ENCODE data around the gene SP2. TPM values are rescaled to one million over a fixed set of nuclear protein-coding genes. Genes with fewer than 3 reads are reported as not detected.
A peak's percentile ranks its signal among the peaks of the same experiment; 100 is the strongest.

SP2 gene
- total RNA-seq, 3 donors from 2014 or later: 20.9 to 25.6 (median 23.1) TPM

DNA sequence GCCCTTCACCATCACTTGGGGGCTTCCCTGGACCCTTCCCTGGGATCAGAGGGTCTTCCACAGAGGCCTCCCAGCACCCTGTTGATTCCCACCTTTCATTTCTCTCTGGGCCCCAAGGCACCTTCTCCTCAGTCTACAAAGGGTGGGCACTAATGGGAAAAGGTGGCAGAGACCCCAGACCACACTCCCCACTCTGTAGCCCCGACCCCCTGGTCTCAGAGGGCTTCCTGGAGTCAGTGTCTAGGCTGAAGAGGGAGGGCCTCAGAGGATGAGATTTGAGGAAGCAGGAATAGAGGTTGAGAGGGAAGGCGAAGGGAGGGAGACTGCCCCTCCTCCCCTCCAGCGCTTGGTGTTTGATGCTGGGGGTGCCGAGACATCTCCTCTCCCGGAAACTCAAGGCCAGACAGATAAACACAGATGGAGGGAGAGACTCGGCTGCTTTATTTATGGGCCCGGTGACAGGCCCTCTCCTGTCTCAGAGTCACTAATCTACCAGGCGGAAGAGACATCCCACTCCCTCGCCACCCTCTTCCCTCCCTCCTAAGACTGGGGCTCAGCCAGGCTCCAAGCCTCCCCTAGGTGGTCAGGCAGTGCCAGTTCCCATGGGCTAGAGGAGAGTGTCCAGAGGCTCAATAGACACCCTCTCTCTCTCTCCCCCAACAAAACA is 18.5 kb upstream of the SP2 start:
- H3K9me3 Mint-ChIP-seq: no peaks in the 10 kb centered on the region
- H3K4me1 Mint-ChIP-seq (ENCODE audit: low read depth): peaks cover 4% of the 10 kb centered on the region
- ATAC-seq (no peak), DNase-seq (no peak)
- H3K36me3 Mint-ChIP-seq (ENCODE audit: insufficient read depth): no peaks in the 10 kb centered on the region
- H3K27me3 Mint-ChIP-seq (ENCODE audit: low read depth): peaks cover 42% of the 10 kb centered on the region
- H3K4me3 Mint-ChIP-seq: no peak overlapping the region

DNA sequence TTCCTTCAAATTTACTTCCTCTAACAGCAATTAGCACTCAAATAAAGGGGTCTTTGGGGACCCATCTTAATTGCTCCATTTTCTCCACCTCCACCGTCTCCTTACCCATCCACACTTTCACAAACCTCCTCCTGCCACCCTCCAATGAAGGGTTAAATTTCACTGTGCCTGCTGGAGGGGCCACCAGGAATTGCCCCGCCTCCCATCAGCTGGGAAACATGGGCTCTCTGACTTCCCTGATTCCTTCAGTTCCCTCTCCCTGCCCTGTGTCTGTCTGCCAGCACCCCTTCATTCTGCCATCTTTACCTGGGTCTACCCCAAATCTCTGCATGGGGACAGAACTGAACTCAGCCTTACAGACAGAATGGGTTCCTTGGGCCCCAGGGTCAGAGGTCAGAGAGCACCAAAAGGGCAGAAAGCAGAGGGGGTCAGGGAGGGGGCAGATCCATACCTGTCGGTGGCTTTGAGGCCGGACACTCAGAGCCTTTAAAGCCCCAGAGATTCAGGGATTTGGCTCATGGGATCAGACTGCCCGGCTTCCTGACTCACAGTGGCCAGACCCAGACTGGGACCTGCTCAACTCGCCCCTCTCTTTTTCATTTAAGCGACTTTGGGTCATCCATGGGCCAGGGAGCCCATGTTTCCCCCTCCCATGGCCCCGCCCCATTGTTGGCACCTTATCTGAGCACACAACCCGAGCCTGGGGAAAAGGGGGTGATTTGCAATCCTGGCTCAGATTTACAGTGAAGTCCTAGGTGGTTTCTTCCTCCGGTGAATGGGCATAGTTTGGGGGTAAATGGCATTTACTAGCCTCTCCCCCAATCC is 17.6 kb upstream of the SP2 start:
- ATAC-seq: peak in 1 of 2 donors; percentile 19
- H3K4me1 Mint-ChIP-seq (ENCODE audit: low read depth): peaks cover 11% of the 10 kb centered on the region
- no peaks in the 10 kb centered on the region for H3K36me3 Mint-ChIP-seq (ENCODE audit: insufficient read depth)
- no peak for DNase-seq
- H3K4me3 Mint-ChIP-seq: no peak overlapping the region
- no peaks in the 10 kb centered on the region for H3K9me3 Mint-ChIP-seq
- peaks cover 36% of the 10 kb centered on the region for H3K27me3 Mint-ChIP-seq (ENCODE audit: low read depth)

DNA sequence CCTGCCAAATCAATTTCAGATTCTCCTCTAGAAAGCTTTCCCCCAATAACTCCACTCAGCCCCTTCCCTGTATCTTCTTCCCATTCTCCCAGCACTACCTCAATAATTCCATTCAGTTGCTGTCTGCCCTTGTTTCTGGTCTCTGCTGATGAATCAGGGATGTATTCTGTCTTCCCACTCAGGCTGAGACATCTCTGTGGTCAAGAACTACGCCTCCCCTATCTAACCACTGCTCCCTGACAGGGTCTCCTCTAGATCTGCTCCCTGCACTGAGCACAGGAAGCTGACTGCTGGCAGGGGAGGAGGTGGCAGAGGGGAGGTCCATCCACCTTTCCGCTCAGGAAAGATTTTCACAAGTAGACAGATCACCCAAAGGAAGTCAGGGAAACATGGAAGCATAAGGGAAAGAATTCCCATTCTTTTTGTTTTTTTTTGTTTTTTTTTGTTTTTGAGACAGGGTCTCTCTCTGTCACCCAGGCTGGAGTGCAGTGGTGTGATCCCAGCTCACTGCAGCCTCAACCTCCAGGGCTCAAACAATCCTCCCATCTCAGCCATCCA is 16.9 kb upstream of the SP2 start:
- DNase-seq (no peak), ATAC-seq (peak; percentile 63 to 81)
- peaks cover 18% of the 10 kb centered on the region for H3K4me1 Mint-ChIP-seq (ENCODE audit: low read depth)
- H3K27me3 Mint-ChIP-seq (ENCODE audit: low read depth): peaks cover 33% of the 10 kb centered on the region
- H3K9me3 Mint-ChIP-seq: no peaks in the 10 kb centered on the region
- no peaks in the 10 kb centered on the region for H3K36me3 Mint-ChIP-seq (ENCODE audit: insufficient read depth)
- H3K4me3 Mint-ChIP-seq: no peak overlapping the region

DNA sequence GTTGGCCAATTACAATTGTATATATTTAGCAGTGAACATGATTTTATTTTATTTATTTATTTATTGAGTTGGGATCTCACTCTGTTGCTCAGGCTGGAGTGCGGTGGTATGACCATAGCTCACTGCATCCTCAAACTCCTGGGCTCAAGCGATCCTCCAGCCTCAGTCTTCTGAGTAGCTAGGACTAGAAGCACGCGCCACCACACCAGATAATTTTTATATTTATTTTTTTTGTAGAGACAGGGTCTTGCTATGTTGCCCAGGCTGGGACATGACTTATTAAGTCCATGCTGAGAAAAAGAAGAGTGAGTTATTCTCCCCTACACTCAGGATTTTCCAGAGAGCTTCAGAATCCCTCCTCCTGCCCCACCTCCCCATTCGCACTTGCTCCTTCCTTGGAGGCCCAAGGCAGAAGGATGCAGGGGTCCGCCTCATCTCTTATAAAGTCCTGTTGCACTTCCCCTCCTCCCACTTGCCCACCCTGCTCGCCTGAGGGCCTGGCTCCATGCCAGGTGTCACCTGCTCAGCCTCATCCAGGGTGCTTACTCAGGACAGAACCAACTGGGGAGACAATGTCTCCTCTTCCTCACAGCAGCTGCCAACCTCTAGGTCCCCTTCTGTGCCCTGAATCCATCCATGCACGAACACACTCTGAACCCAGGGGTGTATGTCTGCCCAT is 16.1 kb upstream of the SP2 start:
- DNase-seq (no peak), ATAC-seq (no peak)
- H3K4me1 Mint-ChIP-seq (ENCODE audit: low read depth): peaks cover 25% of the 10 kb centered on the region
- H3K4me3 Mint-ChIP-seq: no peak overlapping the region
- peaks cover 29% of the 10 kb centered on the region for H3K27me3 Mint-ChIP-seq (ENCODE audit: low read depth)
- H3K36me3 Mint-ChIP-seq (ENCODE audit: insufficient read depth): no peaks in the 10 kb centered on the region
- H3K9me3 Mint-ChIP-seq: no peaks in the 10 kb centered on the region

DNA sequence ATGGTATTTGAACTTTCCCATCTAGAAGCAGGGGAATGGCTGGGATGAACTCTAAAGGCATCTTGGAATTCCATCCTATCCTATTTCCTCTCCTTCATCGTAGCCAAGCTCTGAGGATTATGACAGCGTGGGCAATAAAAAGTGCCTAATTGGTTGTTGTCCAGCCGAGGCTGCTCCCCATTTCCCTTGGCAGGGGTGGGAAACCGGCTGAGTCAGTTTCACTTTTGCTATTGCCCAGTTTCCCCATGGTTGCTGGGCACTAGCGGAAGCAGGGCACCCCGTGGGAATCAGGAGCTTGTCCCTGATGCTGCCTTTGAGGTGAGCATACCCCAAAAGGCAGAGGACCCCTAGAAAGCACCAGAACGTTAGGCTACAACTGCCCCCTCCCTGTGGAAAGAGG is 13.8 kb upstream of the SP2 start:
- Mint-ChIP-seq H3K4me1 (ENCODE audit: low read depth) (peaks cover 37% of the 10 kb centered on the region), H3K4me3 (no peak overlapping the region), H3K9me3 (no peaks in the 10 kb centered on the region), H3K36me3 (ENCODE audit: insufficient read depth) (no peaks in the 10 kb centered on the region), H3K27me3 (ENCODE audit: low read depth) (peaks cover 21% of the 10 kb centered on the region)
- ATAC-seq (no peak), DNase-seq (no peak)

DNA sequence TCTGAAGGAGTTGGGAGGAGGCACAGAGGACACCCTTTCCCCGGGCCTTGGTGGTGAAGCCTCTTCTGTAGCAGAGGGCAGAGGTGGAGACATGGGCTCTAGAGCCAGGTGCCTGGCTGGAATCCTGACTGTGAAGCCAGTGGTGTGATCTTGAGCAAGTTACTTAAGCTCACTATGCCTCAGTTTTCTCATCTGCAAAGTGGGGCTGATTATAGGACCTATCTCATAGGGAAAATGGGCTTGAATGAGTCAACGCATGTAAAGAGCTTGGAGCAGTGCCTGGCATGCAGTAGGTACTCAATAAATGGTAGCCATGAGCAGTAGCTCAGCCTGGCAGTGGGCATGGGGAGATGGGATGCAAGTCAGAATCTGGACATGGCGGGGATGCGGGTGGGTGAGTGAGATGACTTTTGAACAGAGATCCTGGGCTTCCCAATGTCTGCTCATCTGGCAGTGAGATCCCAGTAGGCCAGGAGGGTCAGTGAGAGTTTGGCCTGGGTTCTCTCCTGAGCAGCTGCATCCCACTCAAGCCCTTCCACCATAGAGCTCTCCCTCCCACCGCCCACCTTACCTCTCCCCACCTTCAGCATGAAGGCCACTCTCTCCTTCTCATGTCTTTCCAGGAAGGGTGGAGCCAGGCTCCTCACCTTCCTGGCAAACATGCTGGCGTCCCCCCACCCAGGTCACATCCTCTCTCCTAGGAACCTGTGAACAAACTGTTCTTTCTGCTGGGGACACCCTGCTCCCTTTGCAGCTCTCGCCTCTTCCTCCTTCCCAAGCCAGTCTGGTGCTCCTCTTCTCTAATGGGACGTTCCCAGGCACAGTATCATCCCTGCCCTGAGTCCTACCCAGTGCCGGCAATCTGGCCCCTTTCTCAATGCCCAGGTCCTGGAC is 13.1 kb upstream of the SP2 start:
- Mint-ChIP-seq H3K9me3 (no peaks in the 10 kb centered on the region), H3K36me3 (ENCODE audit: insufficient read depth) (no peaks in the 10 kb centered on the region), H3K4me3 (no peak overlapping the region), H3K4me1 (ENCODE audit: low read depth) (peaks cover 37% of the 10 kb centered on the region), H3K27me3 (ENCODE audit: low read depth) (peaks cover 14% of the 10 kb centered on the region)
- no peak for ATAC-seq
- DNase-seq: no peak

DNA sequence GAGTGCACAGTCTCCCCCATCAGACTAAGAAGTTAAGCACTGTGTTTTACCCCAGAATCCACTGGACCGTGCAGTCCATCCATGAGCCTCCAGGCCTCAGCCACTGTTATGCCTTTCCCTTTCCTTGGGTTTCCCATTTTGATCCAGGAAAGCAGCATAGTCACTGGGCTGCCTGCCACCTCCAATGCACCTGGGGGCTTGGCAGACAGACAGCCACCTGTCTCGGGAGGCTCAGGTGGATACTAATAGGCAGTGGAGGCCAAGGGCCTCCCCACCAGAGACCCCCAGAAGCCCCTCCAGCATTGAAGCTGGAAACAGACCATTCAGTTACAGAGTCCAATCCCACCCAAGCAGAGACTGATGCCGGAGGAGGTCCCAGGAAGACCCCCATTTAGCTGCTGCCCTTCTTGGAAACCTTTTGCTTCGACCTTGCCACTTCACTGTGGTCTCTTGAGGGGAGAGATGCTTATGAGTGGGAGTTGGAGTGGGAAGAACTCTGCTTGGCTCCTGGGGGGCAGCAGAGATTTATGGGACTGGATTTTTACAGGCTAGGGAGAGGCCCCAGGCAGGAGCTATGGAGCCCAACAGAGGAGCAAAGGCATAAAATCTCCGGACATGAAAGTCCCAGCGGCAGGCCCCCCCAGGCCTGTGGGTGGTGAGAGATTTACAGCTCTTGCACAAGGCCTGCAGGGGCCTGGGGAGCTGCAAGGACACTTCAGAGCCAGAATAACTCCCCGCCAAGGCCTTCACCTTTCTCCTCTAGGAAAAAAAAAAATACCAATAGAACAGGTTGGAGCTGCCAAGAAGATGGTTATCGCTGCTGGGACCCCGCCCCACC is 12.2 kb upstream of the SP2 start:
- Mint-ChIP-seq H3K36me3 (ENCODE audit: insufficient read depth) (no peaks in the 10 kb centered on the region), H3K27me3 (ENCODE audit: low read depth) (peaks cover 10% of the 10 kb centered on the region), H3K4me1 (ENCODE audit: low read depth) (peaks cover 37% of the 10 kb centered on the region), H3K9me3 (no peaks in the 10 kb centered on the region), H3K4me3 (no peak overlapping the region)
- DNase-seq (no peak), ATAC-seq (no peak)

DNA sequence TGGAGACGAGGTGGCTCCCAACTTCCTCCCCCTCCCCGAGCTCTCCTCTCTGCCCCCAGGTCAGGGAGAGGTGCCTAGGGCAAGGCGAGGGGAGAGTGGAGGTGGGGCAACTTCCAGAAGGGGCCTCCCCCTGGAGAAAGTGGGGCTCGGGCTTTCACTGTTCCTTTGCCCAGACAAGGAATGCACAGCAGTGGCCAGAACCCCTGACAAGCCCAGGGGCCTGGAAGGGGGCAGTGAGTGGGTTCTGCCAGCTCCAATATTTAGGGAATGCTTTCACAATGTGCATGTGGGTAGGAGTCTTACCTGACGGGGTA is 11.7 kb upstream of the SP2 start:
- DNase-seq (no peak), ATAC-seq (no peak)
- no peak overlapping the region for H3K4me3 Mint-ChIP-seq
- H3K27me3 Mint-ChIP-seq (ENCODE audit: low read depth): peaks cover 7% of the 10 kb centered on the region
- no peaks in the 10 kb centered on the region for H3K36me3 Mint-ChIP-seq (ENCODE audit: insufficient read depth)
- peaks cover 33% of the 10 kb centered on the region for H3K4me1 Mint-ChIP-seq (ENCODE audit: low read depth)
- H3K9me3 Mint-ChIP-seq: no peaks in the 10 kb centered on the region

DNA sequence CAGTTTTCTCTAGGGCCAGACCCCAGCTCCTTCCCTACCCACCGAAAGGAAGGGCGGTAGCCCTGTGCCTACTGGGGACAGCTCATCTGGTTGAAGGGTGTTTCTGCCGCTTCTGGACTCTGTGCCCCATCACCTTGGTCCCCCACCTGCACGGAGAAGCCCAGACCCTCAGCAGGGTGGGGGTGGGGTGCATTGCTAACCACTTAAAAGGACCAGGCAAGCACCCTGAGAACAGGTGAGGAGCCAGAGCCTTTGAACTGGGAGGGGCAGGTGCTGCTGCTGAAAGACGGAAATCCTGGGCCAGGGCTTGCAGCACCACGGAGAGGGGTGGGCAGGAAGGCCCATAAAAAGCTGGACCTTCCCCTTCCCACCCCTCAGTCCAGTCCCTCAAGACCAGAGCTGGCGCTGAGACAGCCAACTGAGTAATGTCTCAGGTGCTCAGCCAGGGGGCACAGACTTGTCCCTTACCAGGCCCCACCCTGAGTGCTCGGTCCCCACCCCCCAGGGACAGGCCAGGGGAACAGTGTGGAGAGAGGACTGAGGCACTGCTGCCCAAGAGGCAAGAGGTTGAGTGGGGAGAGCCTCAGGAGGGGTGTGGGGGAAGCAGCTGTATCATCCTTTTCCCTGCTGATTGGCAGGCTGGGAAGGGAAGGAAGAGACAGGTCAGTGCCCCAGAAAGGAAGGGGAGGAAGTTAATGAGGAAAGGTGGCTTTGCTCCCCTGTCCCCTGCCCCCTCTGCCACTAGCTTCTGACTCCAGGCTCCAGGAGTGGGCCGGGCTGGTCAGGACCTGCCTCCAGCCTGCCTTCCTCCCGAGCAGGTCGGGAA is 10.9 kb upstream of the SP2 start:
- H3K9me3 Mint-ChIP-seq: no peaks in the 10 kb centered on the region
- no peak for DNase-seq
- H3K4me1 Mint-ChIP-seq (ENCODE audit: low read depth): peaks cover 34% of the 10 kb centered on the region
- H3K4me3 Mint-ChIP-seq: no peak overlapping the region
- H3K36me3 Mint-ChIP-seq (ENCODE audit: insufficient read depth): no peaks in the 10 kb centered on the region
- no peak for ATAC-seq
- H3K27me3 Mint-ChIP-seq (ENCODE audit: low read depth): peaks cover 6% of the 10 kb centered on the region

DNA sequence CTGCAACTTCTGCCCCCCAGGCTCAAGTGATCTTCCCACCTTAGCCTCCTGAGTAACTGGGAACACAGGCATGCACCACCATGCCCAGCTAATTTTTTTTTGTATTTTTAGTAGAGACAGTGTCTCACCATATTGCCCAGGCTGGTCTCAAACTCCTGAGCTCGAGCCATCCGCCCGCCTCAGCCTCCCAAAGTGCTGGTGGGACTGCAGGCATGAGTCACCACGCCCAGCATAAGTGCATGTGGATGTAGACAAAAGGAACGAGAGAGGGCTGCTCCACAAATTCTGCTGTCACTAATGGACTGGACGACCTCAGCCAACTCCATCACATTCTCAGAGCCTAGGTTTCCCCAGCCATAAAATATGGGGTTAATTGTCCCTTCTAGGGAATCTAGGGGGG is 7.7 kb upstream of the SP2 start:
- DNase-seq (no peak), ATAC-seq (no peak)
- Mint-ChIP-seq H3K27me3 (ENCODE audit: low read depth) (no peaks in the 10 kb centered on the region), H3K9me3 (no peaks in the 10 kb centered on the region), H3K4me1 (ENCODE audit: low read depth) (peaks cover 28% of the 10 kb centered on the region), H3K4me3 (no peak overlapping the region), H3K36me3 (ENCODE audit: insufficient read depth) (no peaks in the 10 kb centered on the region)

DNA sequence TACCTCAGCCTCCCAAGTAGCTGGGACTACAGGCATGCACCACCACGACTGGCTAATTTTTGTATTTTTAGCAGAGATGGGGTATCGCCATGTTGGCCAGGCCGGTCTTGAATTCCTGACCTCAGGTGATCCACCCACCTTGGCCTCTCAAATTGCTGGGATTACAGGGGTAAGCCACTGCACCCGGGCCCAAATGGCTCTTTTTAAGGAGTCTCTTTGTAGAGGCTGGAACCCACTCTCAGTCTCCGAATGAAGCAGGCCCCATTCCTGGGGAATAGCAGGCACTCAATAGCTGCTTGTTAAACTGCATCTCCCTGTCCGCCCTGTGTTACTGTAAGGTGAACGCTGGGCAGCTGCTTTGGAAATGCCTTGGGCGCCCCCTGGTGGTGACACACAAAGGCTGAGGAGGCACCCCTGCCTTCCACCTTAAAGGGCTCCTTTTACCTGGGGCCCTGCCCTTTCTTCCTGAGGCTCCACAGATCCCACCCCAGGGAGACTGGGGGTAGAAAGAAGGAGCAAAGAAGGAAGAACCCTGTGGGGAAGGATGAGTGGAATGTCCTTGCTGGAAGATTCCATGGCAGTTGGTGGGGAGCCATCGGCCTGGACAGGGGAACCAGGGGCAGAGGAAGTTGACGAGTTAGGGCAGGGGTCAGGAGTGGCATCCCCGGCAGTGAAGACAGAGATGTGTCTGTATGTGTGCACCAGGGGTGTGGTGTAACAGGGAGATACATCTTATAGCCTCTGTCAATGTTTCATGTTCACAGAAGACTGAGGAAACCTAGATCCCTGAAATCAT is 6.1 kb upstream of the SP2 start:
- Mint-ChIP-seq H3K36me3 (ENCODE audit: insufficient read depth) (no peaks in the 10 kb centered on the region), H3K4me3 (no peak overlapping the region)
- peak; percentile 95 for DNase-seq

DNA sequence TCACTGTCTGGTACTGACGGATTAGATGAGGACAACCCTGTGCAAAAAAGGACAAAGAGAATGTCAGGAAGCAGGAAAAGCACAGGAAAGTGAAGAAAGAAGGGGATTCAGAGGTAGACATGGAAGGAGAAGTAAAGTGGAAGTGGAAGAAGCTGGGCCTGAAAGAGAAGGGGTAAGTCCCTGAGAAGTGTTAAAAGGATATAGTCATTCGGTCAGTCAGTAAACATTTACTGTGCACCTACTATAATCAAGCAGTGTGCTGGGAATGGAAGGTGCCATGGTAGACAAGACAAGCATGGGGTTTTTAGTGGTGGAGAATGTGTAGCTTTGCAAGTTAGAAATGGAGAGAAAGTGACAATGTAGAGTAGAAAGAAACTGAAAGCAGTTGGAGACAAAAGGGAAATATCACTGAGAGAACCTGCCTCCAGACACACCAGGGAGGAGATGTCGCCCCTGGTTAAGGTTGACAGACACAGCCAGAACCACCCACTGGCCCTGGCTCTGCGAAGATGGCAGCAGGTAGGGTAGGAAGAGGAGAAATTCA is 4.4 kb upstream of the SP2 start:
- Mint-ChIP-seq H3K36me3 (ENCODE audit: insufficient read depth) (peaks cover 1% of the 10 kb centered on the region), H3K4me3 (no peak overlapping the region)

More for the DNA sequence above, 6.1 kb upstream of the SP2 start:
- Mint-ChIP-seq H3K4me1 (ENCODE audit: low read depth) (peaks cover 25% of the 10 kb centered on the region), H3K9me3 (no peaks in the 10 kb centered on the region), H3K27me3 (ENCODE audit: low read depth) (no peaks in the 10 kb centered on the region)
- ATAC-seq: peak; percentile 99

More for the DNA sequence above, 4.4 kb upstream of the SP2 start:
- no peaks in the 10 kb centered on the region for H3K9me3 Mint-ChIP-seq
- H3K27me3 Mint-ChIP-seq (ENCODE audit: low read depth): no peaks in the 10 kb centered on the region
- DNase-seq (no peak), ATAC-seq (no peak)
- peaks cover 14% of the 10 kb centered on the region for H3K4me1 Mint-ChIP-seq (ENCODE audit: low read depth)
